Stomach (tissue), 9 donors: ENCODE measurements around the gene CCDC170. TPM values are rescaled to one million over a fixed set of nuclear protein-coding genes. Genes with fewer than 3 reads are reported as not detected.

Source experiments
- DNase-seq, 2 donors: peaks; one replicate each; pipeline versions ENCODE4 v3.0.0 to v3.0.0-alpha.2; 2013 to 2019
- H3K27ac ChIP-seq, 5 donors: fragments of 200-600 bp in 4 of 5; sonication (generic) in 4 of 5; one replicate each; pipeline ENCODE4 v1.5.1; 2013 to 2019; ENCODE audit warnings: mild to moderate bottlenecking in 1 of 5, moderate library complexity in 1 of 5
- H3K27me3 ChIP-seq, 3 donors: fragments of 200-600 bp; sonication (generic); one replicate each; pipeline ENCODE4 v1.5.1; 2017 to 2019; ENCODE audit warnings: mixed run types in 1 of 3
- H3K36me3 ChIP-seq, 4 donors: fragments of 200-600 bp; sonication (generic); 1 replicate in 3 of 4; 2 replicates in 1 of 4; pipeline ENCODE4 v1.5.1; 2016 to 2019
- H3K4me1 ChIP-seq, 4 donors: fragments of 200-600 bp; sonication (generic); one replicate each; pipeline ENCODE4 v1.5.1; 2016 to 2019
- H3K4me3 ChIP-seq, 4 donors: fragments of 200-600 bp; sonication (generic) in 3 of 4; one replicate each; pipeline ENCODE4 v1.5.1; 2016 to 2019; ENCODE audit warnings: mild to moderate bottlenecking in 1 of 4
- H3K9me3 ChIP-seq, 4 donors: fragments of 200-600 bp; sonication (generic); one replicate each; pipeline ENCODE4 v1.5.1; 2016 to 2019
- CTCF ChIP-seq, 7 experiments: fragments of 450-650 bp in 4 of 7; fragments of 200-600 bp in 3 of 7; sonication (generic) in 3 of 7; IDR thresholded peaks; one replicate each; pipeline ENCODE4 v1.5.1; 2016 to 2019; ENCODE audit warnings: antibody characterized with exemption in 7 of 7, control low read depth in 2 of 7, mild to moderate bottlenecking in 1 of 7
- EP300 ChIP-seq: sonication (generic); formaldehyde crosslinking; IDR thresholded peaks from one replicate; pipeline ENCODE4 v1.6.1; 2017; ENCODE audit warnings: antibody characterized with exemption
- POLR2A ChIP-seq, 4 donors: fragments of 450-650 bp; IDR thresholded peaks; one replicate each; pipeline ENCODE4 v1.6.1; 2016; ENCODE audit warnings: antibody characterized with exemption in 4 of 4, control low read depth in 2 of 4, mild to moderate bottlenecking in 1 of 4, moderate library complexity in 1 of 4
- POLR2AphosphoS5 ChIP-seq, 3 donors: sonication (generic); formaldehyde crosslinking; IDR thresholded peaks; one replicate each; pipeline ENCODE4 v1.6.1; 2016; ENCODE audit warnings: antibody characterized with exemption in 3 of 3
- WGBS, 5 donors: extraction: QIAGEN DNeasy Blood & Tissue Kit in 3 of 5; methylation state at CpG; one replicate each; pipeline versions ENCODE4 v1.1.5 to v1.1.7; 2013 to 2018; 5-methylcytosine and 5-hydroxymethylcytosine counted together
- intact Hi-C: fragments of 100-400 bp; cut with DNase I; formaldehyde crosslinking; loops from one replicate; pipeline ENCODE4 v1.15.1; 2023; ENCODE audit warnings: low total_unique reads
- polyA plus RNA-seq, 3 donors: library from polyadenylated mRNA; stranded (reverse); fragments of 200-250 nt; gene quantifications; one replicate each; pipeline ENCODE4 v1.2.3, GENCODE V29; 2013
- total RNA-seq, 5 donors: library from RNA; depleted of rRNA; stranded (reverse); fragments of >200 nt; gene quantifications; one replicate each; pipeline versions ENCODE4 v1.1.0 to v1.2.3, GENCODE V29; 2014 to 2016
- donor health status: healthy with polysubstance abuse.
- donor health status: Bipolar disorder and iron deficiency.
- donor health status: healthy.

CCDC170 gene
- total and polyA plus RNA-seq, 8 donors, result 0.05 to 3.6 (median 0.61) TPM; not detected in 1

- no peak overlapping the region for H3K4me3 ChIP-seq
- intact Hi-C loops, result no loop called here
- peaks cover 0 to 12% (median 4%) of the 10 kb centered on the region in 4 donors for H3K9me3 ChIP-seq
- H3K27ac ChIP-seq, result no peak overlapping the region
- 76 to 90% (median 84%) methylated on average over 13 of the region's 13 CpGs for WGBS, 5 donors
- TF ChIP-seq POLR2A (IDR thresholded peaks at IDR 0.05), result no peak
- TF ChIP-seq EP300, result no peak
- no peak for TF ChIP-seq CTCF (IDR thresholded peaks at IDR 0.05)
- no peak for TF ChIP-seq POLR2AphosphoS5 (IDR thresholded peaks at IDR 0.05)
- DNase-seq, result no peak
- H3K27me3 ChIP-seq, result no peaks in the 10 kb centered on the region
- no peaks in the 10 kb centered on the region for H3K36me3 ChIP-seq
- no peaks in the 10 kb centered on the region for H3K4me1 ChIP-seq
These were observed 53.3 kb downstream of the CCDC170 start for GRCh38 chr6:151546941-151547659.

- Histone ChIP-seq H3K36me3 (no peaks in the 10 kb centered on the region), H3K27ac (no peak overlapping the region), H3K4me1 (no peaks in the 10 kb centered on the region), H3K9me3 (peaks cover 0 to 12% (median 4%) of the 10 kb centered on the region in 4 donors), H3K4me3 (no peak overlapping the region), H3K27me3 (no peaks in the 10 kb centered on the region)
- WGBS, 5 donors, result 67 to 83% (median 71%) methylated on average over 5 of the region's 5 CpGs
- no peak for DNase-seq
- TF ChIP-seq EP300, result no peak
- no peak for TF ChIP-seq POLR2AphosphoS5 (IDR thresholded peaks at IDR 0.05)
- no peak for TF ChIP-seq POLR2A (IDR thresholded peaks at IDR 0.05)
- no peak for TF ChIP-seq CTCF (IDR thresholded peaks at IDR 0.05)
- intact Hi-C loops, result no loop called here
These were observed 54.4 kb downstream of the CCDC170 start for GRCh38 chr6:151548201-151548600.

GRCh38 chr6:151549790-151550189, 56.0 kb downstream of the CCDC170 start:
- WGBS, 5 donors, result 62 to 76% (median 65%) methylated on average over 1 of the region's 1 CpG
- no peaks in the 10 kb centered on the region for H3K27me3 ChIP-seq
- H3K4me3 ChIP-seq, result no peak overlapping the region
- H3K9me3 ChIP-seq, result peaks cover 0 to 12% (median 4%) of the 10 kb centered on the region in 4 donors
- H3K27ac ChIP-seq, result no peak overlapping the region
- intact Hi-C loops, result no loop called here
- no peaks in the 10 kb centered on the region for H3K36me3 ChIP-seq
- H3K4me1 ChIP-seq, result no peaks in the 10 kb centered on the region
- no peak for DNase-seq
- TF ChIP-seq POLR2A (IDR thresholded peaks at IDR 0.05), result no peak

DNA sequence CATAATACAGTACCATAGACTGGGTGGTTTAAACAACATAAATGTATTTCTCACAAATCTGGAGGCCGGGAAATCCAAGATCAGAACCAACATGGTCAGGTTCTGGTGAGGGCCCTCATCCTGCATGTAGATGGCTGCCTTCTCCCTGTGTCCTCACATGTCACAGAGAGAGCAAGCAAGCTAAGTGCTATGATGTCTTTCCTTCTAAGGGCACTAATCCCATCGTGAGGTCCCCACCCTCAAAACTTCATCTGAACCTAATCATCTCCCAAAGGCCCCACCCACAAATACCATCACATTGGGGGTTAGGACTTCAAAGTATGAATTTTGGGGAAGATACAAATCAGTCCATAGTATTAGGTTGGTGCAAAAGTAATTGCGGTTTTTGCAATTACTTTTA, 56.8 kb downstream of the CCDC170 start:
- H3K27ac ChIP-seq, result no peak overlapping the region
- 93 to 100% (median 95%) methylated on average over 3 of the region's 3 CpGs for WGBS, 5 donors
- DNase-seq, result no peak
- H3K27me3 ChIP-seq, result no peaks in the 10 kb centered on the region
- no peaks in the 10 kb centered on the region for H3K4me1 ChIP-seq
- H3K9me3 ChIP-seq, result peaks cover 0 to 12% (median 4%) of the 10 kb centered on the region in 4 donors
- H3K36me3 ChIP-seq, result no peaks in the 10 kb centered on the region
- TF ChIP-seq CTCF (IDR thresholded peaks at IDR 0.05) (no peak), EP300 (no peak), POLR2AphosphoS5 (IDR thresholded peaks at IDR 0.05) (no peak), POLR2A (IDR thresholded peaks at IDR 0.05) (no peak)
- H3K4me3 ChIP-seq, result no peak overlapping the region
- intact Hi-C loops, result no loop called here

DNA sequence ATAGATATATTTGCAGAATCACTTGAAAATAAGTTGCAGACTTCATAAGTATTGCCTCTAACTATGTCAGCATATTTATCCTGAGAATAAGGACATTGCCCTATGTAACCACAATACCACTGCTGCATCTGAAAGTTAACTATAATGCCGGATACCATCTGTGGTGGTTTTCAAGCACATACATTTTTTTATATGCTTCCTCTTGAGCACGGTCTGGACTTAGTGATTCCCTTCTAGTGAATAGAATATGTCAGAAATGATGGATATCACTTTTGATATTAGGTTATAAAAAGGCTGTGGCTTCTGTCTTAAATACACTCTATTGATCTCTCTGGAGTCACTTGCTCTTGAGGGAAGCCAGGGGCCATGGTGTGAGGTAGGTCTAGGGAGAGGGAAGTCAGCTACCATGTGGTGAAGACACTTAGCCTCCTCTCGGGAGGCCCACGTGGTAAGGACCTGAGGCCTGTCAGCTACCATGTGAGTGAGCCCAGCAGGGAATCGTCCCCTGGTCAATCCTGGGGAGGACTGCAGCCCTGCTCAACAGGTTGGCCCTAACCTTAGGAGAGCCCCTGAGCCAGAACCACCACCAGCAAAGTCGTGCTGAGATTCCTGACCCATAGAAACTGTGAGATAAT, 57.5 kb downstream of the CCDC170 start:
- Histone ChIP-seq H3K27me3 (no peaks in the 10 kb centered on the region), H3K9me3 (peaks cover 0 to 12% (median 4%) of the 10 kb centered on the region in 4 donors), H3K4me1 (no peaks in the 10 kb centered on the region), H3K27ac (no peak overlapping the region), H3K36me3 (no peaks in the 10 kb centered on the region), H3K4me3 (no peak overlapping the region)
- 46 to 66% (median 56%) methylated on average over 6 of the region's 6 CpGs for WGBS, 5 donors
- no peak for DNase-seq
- TF ChIP-seq CTCF (IDR thresholded peaks at IDR 0.05) (no peak), EP300 (no peak)
- intact Hi-C loops, result no loop called here
